Transverse colon (tissue), 3 donors: ENCODE measurements around the gene TAOK3.

Source experiments
- CTCF ChIP-seq, 5 experiments: fragments of 200-600 bp in 3 of 5; fragments of 450-650 bp in 2 of 5; sonication (generic) in 3 of 5; IDR thresholded peaks; 1 replicate in 2 of 5; 2 replicates in 3 of 5; pipeline ENCODE4 v1.5.1; 2016 to 2017; ENCODE audit warnings: antibody characterized with exemption in 5 of 5, inconsistent platforms in 3 of 5, mild to moderate bottlenecking in 2 of 5, moderate library complexity in 1 of 5
- POLR2A ChIP-seq: fragments of 450-650 bp; IDR thresholded peaks from one replicate; pipeline ENCODE4 v1.6.1; 2016; ENCODE audit warnings: antibody characterized with exemption, mild to moderate bottlenecking, moderate library complexity

- TF ChIP-seq CTCF (IDR thresholded peaks at IDR 0.05): no peak
- no peak for TF ChIP-seq POLR2A
Observed at GRCh38 chr12:118334939-118335567, 37.7 kb downstream of the TAOK3 start.
